OCI-LY7 (cell line): ENCODE results near the gene ANKRD39. TPM values are rescaled to one million over a fixed set of nuclear protein-coding genes. Genes with fewer than 3 reads are reported as not detected.

ENCODE experiments used
- BruUV-seq: library from RNA; stranded (reverse); fragments of 400-500 nt; replicated peaks from 2 replicates; lab custom pipeline; 2021; lab: Mats Ljungman, UMichigan
- CTCF ChIA-PET: fragments of 300-600 bp; sonication (Branson Sonifier 250); formaldehyde crosslinking; loops from one replicate; lab custom pipeline; 2022; ENCODE audit warnings: antibody characterized with exemption; ENCODE audit not compliant: unreplicated experiment; lab: Charles Lee
- POLR2A ChIA-PET: fragments of 300-600 bp; sonication (Branson Sonifier 250); formaldehyde crosslinking; loops from one replicate; lab custom pipeline; 2022; ENCODE audit warnings: antibody characterized with exemption; lab: Charles Lee
- DNase-seq: peaks from one replicate; pipeline ENCODE4 v3.0.0-alpha.2; 2015; ENCODE audit warnings: low spot score
- H2AFZ ChIP-seq: fragments of 200-600 bp; sonication (generic), shearing (Covaris generic); 2 replicates; pipeline ENCODE4 v1.6.1; 2014; ENCODE audit warnings: mild to moderate bottlenecking, antibody characterized with exemption, low read length, moderate library complexity
- H3K27ac ChIP-seq: fragments of 200-600 bp; sonication (generic); 2 replicates; pipeline ENCODE4 v1.5.1; 2014; ENCODE audit warnings: mixed run types, low read depth, mild to moderate bottlenecking, moderate library complexity, low read length, inconsistent platforms; ENCODE audit not compliant: poor library complexity, severe bottlenecking
- H3K36me3 ChIP-seq: fragments of 200-600 bp; sonication (generic); 2 replicates; pipeline ENCODE4 v1.6.1; 2014; ENCODE audit warnings: mild to moderate bottlenecking, antibody characterized with exemption, low read length, moderate library complexity, mixed read lengths; ENCODE audit not compliant: insufficient read depth
- H3K4me1 ChIP-seq: fragments of 200-600 bp; sonication (generic); 2 replicates; pipeline ENCODE4 v1.5.1; 2014; ENCODE audit warnings: mild to moderate bottlenecking, low read length; ENCODE audit not compliant: insufficient read depth, poor library complexity, severe bottlenecking
- H3K4me2 ChIP-seq: fragments of 200-600 bp; sonication (generic); 2 replicates; pipeline ENCODE4 v1.6.1; 2014; ENCODE audit warnings: mild to moderate bottlenecking, low read length
- H3K4me3 ChIP-seq: fragments of 200-600 bp; sonication (generic); 2 replicates; pipeline ENCODE4 v1.5.1; 2014; ENCODE audit warnings: mild to moderate bottlenecking, low read depth, low read length; ENCODE audit not compliant: poor library complexity, severe bottlenecking
- H3K79me2 ChIP-seq: fragments of 200-600 bp; sonication (generic); 2 replicates; pipeline ENCODE4 v1.6.1; 2016; ENCODE audit warnings: low read depth, mild to moderate bottlenecking, low read length, moderate library complexity, mixed read lengths; ENCODE audit not compliant: insufficient read depth
- H3K9me2 ChIP-seq: fragments of 200-600 bp; sonication (generic); 2 replicates; pipeline ENCODE4 v1.6.1; 2016; ENCODE audit warnings: mild to moderate bottlenecking, low read length, mixed read lengths; ENCODE audit not compliant: insufficient read depth
- H3K9me3 ChIP-seq: fragments of 200-600 bp; sonication (generic); 2 replicates; pipeline ENCODE4 v1.6.1; 2014; ENCODE audit warnings: mild to moderate bottlenecking, mixed run types, low read length, mixed read lengths
- H4K20me1 ChIP-seq: fragments of 200-600 bp; sonication (generic); 2 replicates; pipeline ENCODE4 v1.6.1; 2014; ENCODE audit warnings: mild to moderate bottlenecking, antibody characterized with exemption, low read length, moderate library complexity, mixed read lengths; ENCODE audit not compliant: insufficient read depth
- CTCF ChIP-seq: fragments of 200-600 bp; sonication (generic); conservative IDR thresholded peaks from 2 replicates; pipeline ENCODE4 v1.5.1; 2014; ENCODE audit warnings: mild to moderate bottlenecking, antibody characterized with exemption, low read length, moderate library complexity, mixed read lengths
- EZH2phosphoT487 ChIP-seq: fragments of 200-600 bp; sonication (generic); IDR thresholded peaks from 2 replicates; pipeline ENCODE4 v1.6.1; 2018; ENCODE audit warnings: low read depth, borderline replicate concordance, mild to moderate bottlenecking, mixed run types, antibody characterized with exemption, low read length, moderate library complexity, mixed read lengths
- intact Hi-C: fragments of 100-400 bp; cut with micrococcal nuclease; formaldehyde crosslinking; loops from one replicate; pipeline ENCODE4 v1.10.0; 2022; ENCODE audit not compliant: unreplicated experiment
- total RNA-seq, 2 experiments: library from RNA; depleted of rRNA in 1 of 2; stranded (reverse); fragments of >200 nt in 1 of 2; shearing (Covaris generic) in 1 of 2; gene quantifications; 2 replicates each; pipeline ENCODE4 v1.2.3, GENCODE V29; 2014 to 2022

ANKRD39 gene
- total RNA-seq, 2 experiments from 2014 or later: 22.2 to 24.1 TPM

- ChIA-PET CTCF (no interaction called here), POLR2A (no interaction called here)
- H3K9me2 ChIP-seq: no peaks in the 10 kb centered on the region
- no peak overlapping the region for H3K4me3 ChIP-seq
- TF ChIP-seq EZH2phosphoT487 (no peak), CTCF (no peak)
- intact Hi-C loops: no loop called here
- no peaks in the 10 kb centered on the region for H4K20me1 ChIP-seq
- BruUV-seq: no TSS peak
- H3K27ac ChIP-seq: no peak overlapping the region
- DNase-seq: no peak
- H2AFZ ChIP-seq: no peak overlapping the region
- no peaks in the 10 kb centered on the region for H3K79me2 ChIP-seq
- peaks cover 41% of the 10 kb centered on the region for H3K36me3 ChIP-seq
- no peaks in the 10 kb centered on the region for H3K4me1 ChIP-seq
- H3K9me3 ChIP-seq: no peaks in the 10 kb centered on the region
- H3K4me2 ChIP-seq: no peak overlapping the region
Observed at GRCh38 chr2:96847586-96847985, 10.2 kb downstream of the ANKRD39 start.

DNA sequence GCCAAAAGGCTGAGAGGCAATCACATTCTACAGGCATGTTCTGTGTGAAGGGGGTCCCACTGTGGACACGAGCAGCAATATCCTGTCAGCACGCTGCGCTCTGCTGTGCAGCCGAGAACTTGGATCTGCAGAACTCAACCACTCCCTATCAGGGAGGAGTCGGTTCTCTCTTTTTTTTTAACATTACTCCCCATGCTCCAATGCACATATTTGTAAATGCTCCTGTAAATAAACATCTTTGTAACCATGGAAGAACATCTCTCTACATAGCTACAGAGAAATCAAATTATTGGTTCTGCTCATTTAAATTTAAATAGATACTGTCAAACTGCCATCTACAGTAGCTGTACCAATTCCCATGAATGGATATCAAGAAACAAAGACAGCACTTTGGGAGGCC, 11.0 kb downstream of the ANKRD39 start:
- TF ChIP-seq EZH2phosphoT487 (no peak), CTCF (no peak)
- H3K4me1 ChIP-seq: no peaks in the 10 kb centered on the region
- CTCF ChIA-PET: no interaction called here
- H3K9me2 ChIP-seq: no peaks in the 10 kb centered on the region
- no peaks in the 10 kb centered on the region for H4K20me1 ChIP-seq
- no peak overlapping the region for H3K27ac ChIP-seq
- POLR2A ChIA-PET: interaction anchor here (0.7 kb wide), 1 partner anchor 287 kb away, joined by 3 read pairs; no protein-coding TSS in a partner anchor
- no peaks in the 10 kb centered on the region for H3K9me3 ChIP-seq
- no peak overlapping the region for H3K4me2 ChIP-seq
- H3K36me3 ChIP-seq: peaks cover 34% of the 10 kb centered on the region
- H3K79me2 ChIP-seq: no peaks in the 10 kb centered on the region
- intact Hi-C loops: no loop called here
- H3K4me3 ChIP-seq: no peak overlapping the region
- no peak for DNase-seq
- BruUV-seq: no TSS peak
- H2AFZ ChIP-seq: no peak overlapping the region

GRCh38 chr2:96844405-96844808, 13.4 kb downstream of the ANKRD39 start:
- Histone ChIP-seq H3K27ac (no peak overlapping the region), H3K4me2 (no peak overlapping the region), H3K36me3 (peaks cover 15% of the 10 kb centered on the region), H3K4me1 (peaks cover 3% of the 10 kb centered on the region), H2AFZ (no peak overlapping the region), H4K20me1 (no peaks in the 10 kb centered on the region), H3K4me3 (no peak overlapping the region), H3K9me3 (no peaks in the 10 kb centered on the region), H3K79me2 (no peaks in the 10 kb centered on the region), H3K9me2 (no peaks in the 10 kb centered on the region)
- CTCF ChIA-PET: no interaction called here
- TF ChIP-seq CTCF: no peak
- no peak for TF ChIP-seq EZH2phosphoT487
- intact Hi-C loops: no loop called here
- POLR2A ChIA-PET: no interaction called here
- no TSS peak for BruUV-seq
- no peak for DNase-seq
